ENCODE data around the gene IGFBP5.

Gene IGFBP5

DNA sequence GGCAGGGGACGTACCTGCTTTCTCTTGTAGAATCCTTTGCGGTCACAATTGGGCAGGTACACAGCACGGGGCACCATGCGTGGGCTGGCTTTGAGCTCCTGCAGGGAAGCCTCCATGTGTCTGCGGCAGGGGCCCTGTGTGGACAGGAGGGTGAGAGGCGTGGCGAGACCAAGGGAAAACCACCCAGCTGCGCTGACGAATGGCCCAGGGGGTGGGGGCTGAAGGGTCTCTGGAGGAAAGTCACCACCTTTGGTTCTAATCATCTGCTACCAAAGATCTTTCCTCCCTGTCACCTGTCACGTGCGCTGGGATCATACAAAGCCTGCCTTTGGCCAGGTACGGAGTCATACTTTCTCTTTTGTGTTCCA is 17.3 kb downstream of the IGFBP5 start:
- H3K4me3 ChIP-seq (ENCODE audit: low read depth, low read length), result no peak overlapping the region
- TF ChIP-seq, protein P1, sequence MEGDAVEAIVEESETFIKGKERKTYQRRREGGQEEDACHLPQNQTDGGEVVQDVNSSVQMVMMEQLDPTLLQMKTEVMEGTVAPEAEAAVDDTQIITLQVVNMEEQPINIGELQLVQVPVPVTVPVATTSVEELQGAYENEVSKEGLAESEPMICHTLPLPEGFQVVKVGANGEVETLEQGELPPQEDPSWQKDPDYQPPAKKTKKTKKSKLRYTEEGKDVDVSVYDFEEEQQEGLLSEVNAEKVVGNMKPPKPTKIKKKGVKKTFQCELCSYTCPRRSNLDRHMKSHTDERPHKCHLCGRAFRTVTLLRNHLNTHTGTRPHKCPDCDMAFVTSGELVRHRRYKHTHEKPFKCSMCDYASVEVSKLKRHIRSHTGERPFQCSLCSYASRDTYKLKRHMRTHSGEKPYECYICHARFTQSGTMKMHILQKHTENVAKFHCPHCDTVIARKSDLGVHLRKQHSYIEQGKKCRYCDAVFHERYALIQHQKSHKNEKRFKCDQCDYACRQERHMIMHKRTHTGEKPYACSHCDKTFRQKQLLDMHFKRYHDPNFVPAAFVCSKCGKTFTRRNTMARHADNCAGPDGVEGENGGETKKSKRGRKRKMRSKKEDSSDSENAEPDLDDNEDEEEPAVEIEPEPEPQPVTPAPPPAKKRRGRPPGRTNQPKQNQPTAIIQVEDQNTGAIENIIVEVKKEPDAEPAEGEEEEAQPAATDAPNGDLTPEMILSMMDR (IDR thresholded peaks at IDR 0.05; ENCODE audit: insufficient read depth, low read depth, low read length, missing control alignments), result no peak
- DNase-seq (ENCODE audit: low read depth), result no peak

- TF ChIP-seq, protein P1 (IDR thresholded peaks at IDR 0.05; ENCODE audit: insufficient read depth, low read depth, low read length, missing control alignments), result no peak
- DNase-seq (ENCODE audit: low read depth), result no peak
- H3K4me3 ChIP-seq (ENCODE audit: low read depth, low read length), result no peak overlapping the region
These were observed 17.8 kb downstream of the IGFBP5 start for GRCh38 chr2:216677439-216678097.

GRCh38 chr2:216676630-216677029 is 18.7 kb downstream of the IGFBP5 start:
- TF ChIP-seq, protein P1 (IDR thresholded peaks at IDR 0.05; ENCODE audit: insufficient read depth, low read depth, low read length, missing control alignments), result no peak
- no peak for DNase-seq (ENCODE audit: low read depth)
- H3K4me3 ChIP-seq (ENCODE audit: low read depth, low read length), result no peak overlapping the region

DNA sequence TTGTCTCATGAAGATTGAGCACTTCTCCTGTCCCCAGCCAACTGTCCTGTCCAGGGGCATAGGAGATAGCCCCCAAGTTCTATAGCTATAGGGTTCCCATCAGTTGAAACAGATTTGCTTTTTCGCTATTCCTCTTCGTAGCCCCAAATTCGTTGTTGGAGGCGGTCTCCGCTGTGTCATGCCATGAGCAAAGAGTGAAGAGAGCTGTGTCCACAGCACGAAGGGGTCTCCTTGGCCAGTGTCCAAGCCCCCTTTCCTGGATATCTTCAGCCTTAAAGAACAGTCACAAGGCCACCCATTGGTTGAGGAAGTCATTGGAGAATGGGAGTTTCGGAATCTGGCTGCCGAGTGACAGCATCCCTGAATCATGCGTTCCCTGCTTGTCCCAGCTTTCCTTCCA is 21.0 kb downstream of the IGFBP5 start:
- no peak overlapping the region for H3K4me3 ChIP-seq (ENCODE audit: low read depth, low read length)
- TF ChIP-seq, protein P1 (IDR thresholded peaks at IDR 0.05; ENCODE audit: insufficient read depth, low read depth, low read length, missing control alignments), result no peak
- DNase-seq (ENCODE audit: low read depth), result no peak

DNA sequence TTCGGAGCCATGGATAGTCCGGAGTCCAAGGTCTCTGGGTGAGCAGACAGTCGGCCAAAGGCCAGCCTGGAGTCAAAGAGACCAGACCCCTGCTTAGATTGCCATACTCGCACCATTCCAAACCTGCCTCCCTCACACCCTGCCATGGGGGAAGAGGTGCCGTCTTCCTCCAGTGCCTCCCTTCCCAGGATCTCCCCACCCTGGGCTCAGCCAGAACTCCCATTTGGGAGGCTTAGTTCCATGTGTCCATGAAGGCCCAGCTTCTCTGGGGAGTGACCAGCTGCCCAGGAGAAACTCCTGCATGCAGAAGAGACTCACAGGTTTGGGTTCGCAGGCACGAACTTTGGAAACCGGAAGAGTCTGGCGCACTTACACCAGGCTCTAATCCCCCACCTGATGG is 21.7 kb downstream of the IGFBP5 start:
- TF ChIP-seq, protein P1 (IDR thresholded peaks at IDR 0.05; ENCODE audit: insufficient read depth, low read depth, low read length, missing control alignments), result no peak
- DNase-seq (ENCODE audit: low read depth), result no peak
- H3K4me3 ChIP-seq (ENCODE audit: low read depth, low read length), result no peak overlapping the region

DNA sequence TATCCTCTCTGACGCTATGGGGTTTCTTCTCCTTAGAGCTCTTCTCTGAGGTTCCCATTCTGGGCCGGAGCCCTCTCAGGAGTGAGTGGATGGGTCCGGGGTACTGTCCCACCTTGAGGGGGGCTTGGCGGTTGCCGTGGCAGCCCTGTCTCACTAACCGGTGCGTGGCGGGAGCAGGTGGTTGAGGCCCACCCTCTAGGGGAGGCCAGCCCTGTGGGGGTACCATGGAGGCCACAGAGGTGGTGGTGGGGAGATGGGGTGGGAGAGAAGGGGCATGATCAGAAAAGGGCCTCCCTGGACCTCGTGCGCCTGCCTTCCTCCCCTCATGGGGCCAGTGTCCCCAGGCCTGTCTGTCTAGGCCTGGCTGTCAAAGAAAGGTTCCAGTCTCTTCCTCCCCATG is 22.3 kb downstream of the IGFBP5 start:
- DNase-seq (ENCODE audit: low read depth), result no peak
- TF ChIP-seq, protein P1 (IDR thresholded peaks at IDR 0.05; ENCODE audit: insufficient read depth, low read depth, low read length, missing control alignments), result no peak
- H3K4me3 ChIP-seq (ENCODE audit: low read depth, low read length), result no peak overlapping the region

GRCh38 chr2:216672466-216672865 is 22.9 kb downstream of the IGFBP5 start:
- H3K4me3 ChIP-seq (ENCODE audit: low read depth, low read length), result no peak overlapping the region
- DNase-seq (ENCODE audit: low read depth), result no peak
- TF ChIP-seq, protein P1 (IDR thresholded peaks at IDR 0.05; ENCODE audit: insufficient read depth, low read depth, low read length, missing control alignments), result no peak
